Hepatocyte (in vitro differentiated cells): ENCODE data around the gene RLN3. TPM values are rescaled to one million over a fixed set of nuclear protein-coding genes. Genes with fewer than 3 reads are reported as not detected.

ENCODE experiments used
- DNase-seq: peaks from one replicate; pipeline ENCODE4 v3.0.0-alpha.2; 2016; ENCODE audit warnings: low spot score
- H2AFZ ChIP-seq: fragments of 200-600 bp; sonication (generic); 2 replicates; pipeline ENCODE4 v1.6.0; 2016; ENCODE audit warnings: antibody characterized with exemption, mild to moderate bottlenecking
- H3K27ac ChIP-seq: fragments of 200-600 bp; sonication (generic); 2 replicates; pipeline ENCODE4 v1.5.1; 2016; ENCODE audit warnings: mild to moderate bottlenecking
- H3K27me3 ChIP-seq: fragments of 200-600 bp; sonication (generic); 2 replicates; pipeline ENCODE4 v1.6.1; 2016
- H3K36me3 ChIP-seq: fragments of 200-600 bp; sonication (generic); replicated peaks from 2 replicates; pipeline ENCODE4 v1.5.1; 2016; ENCODE audit warnings: low read depth; ENCODE audit not compliant: insufficient read depth
- H3K4me1 ChIP-seq: fragments of 200-600 bp; sonication (generic); 2 replicates; pipeline ENCODE4 v1.5.1; 2016; ENCODE audit warnings: mild to moderate bottlenecking, moderate library complexity; ENCODE audit not compliant: insufficient read depth
- H3K4me2 ChIP-seq: fragments of 200-600 bp; sonication (generic); 2 replicates; pipeline ENCODE4 v1.6.0; 2016
- H3K4me3 ChIP-seq: fragments of 200-600 bp; sonication (generic); 2 replicates; pipeline ENCODE4 v1.5.1; 2016; ENCODE audit warnings: mild to moderate bottlenecking
- H3K79me2 ChIP-seq: fragments of 200-600 bp; sonication (generic); 2 replicates; pipeline ENCODE4 v1.6.0; 2017; ENCODE audit warnings: mild to moderate bottlenecking
- H3K9me2 ChIP-seq: fragments of 200-600 bp; sonication (generic); replicated peaks from 2 replicates; pipeline ENCODE4 v1.6.0; 2017; ENCODE audit warnings: mild to moderate bottlenecking; ENCODE audit not compliant: insufficient read depth
- H3K9me3 ChIP-seq: fragments of 200-600 bp; sonication (generic); 2 replicates; pipeline ENCODE4 v1.5.1; 2016; ENCODE audit warnings: low read depth, mild to moderate bottlenecking
- H4K20me1 ChIP-seq: fragments of 200-600 bp; sonication (generic); 2 replicates; pipeline ENCODE4 v1.6.0; 2016; ENCODE audit warnings: mild to moderate bottlenecking; ENCODE audit not compliant: insufficient read depth, poor library complexity, severe bottlenecking
- EZH2 ChIP-seq: fragments of 200-600 bp; sonication (generic); IDR thresholded peaks from 2 replicates; pipeline ENCODE4 v1.6.1; 2016; ENCODE audit warnings: antibody characterized with exemption, mild to moderate bottlenecking, borderline replicate concordance
- EZH2phosphoT487 ChIP-seq: fragments of 200-600 bp; sonication (generic); IDR thresholded peaks from one replicate; pipeline ENCODE4 v1.6.1; 2018; ENCODE audit warnings: antibody characterized with exemption, mild to moderate bottlenecking, low read depth, moderate library complexity; ENCODE audit not compliant: unreplicated experiment, severe bottlenecking
- WGBS: methylation state at CpG from one replicate; pipeline ENCODE4 v1.1.6; 2016; ENCODE audit warnings: low lambda C conversion rate; ENCODE audit errors: missing lambda C conversion rate; 5-methylcytosine and 5-hydroxymethylcytosine counted together
- polyA plus RNA-seq: library from polyadenylated mRNA; unstranded; fragments of >200 nt; fragmentation: Nextera tagmentation; extraction: Ambion mirVana; gene quantifications from 2 replicates; pipeline ENCODE4 v1.2.1, GENCODE V29; 2016
- total RNA-seq: library from RNA; depleted of rRNA; stranded (reverse); fragments of >200 nt; gene quantifications from 2 replicates; pipeline ENCODE4 v1.2.3, GENCODE V29; 2014
- TF ChIP-seq, protein P1 (sequence below): fragments of 200-600 bp; sonication (generic); IDR thresholded peaks from 2 replicates; pipeline ENCODE4 v1.5.1; 2016; ENCODE audit warnings: antibody characterized with exemption, mild to moderate bottlenecking; ENCODE audit not compliant: poor library complexity

RLN3 gene
- total and polyA plus RNA-seq, 2 experiments from 2014 or later, result not detected

- Histone ChIP-seq H3K9me2 (no peaks in the 10 kb centered on the region), H2AFZ (no peak overlapping the region), H4K20me1 (no peaks in the 10 kb centered on the region), H3K79me2 (no peaks in the 10 kb centered on the region), H3K4me2 (no peak overlapping the region), H3K27ac (no peak overlapping the region), H3K36me3 (no peaks in the 10 kb centered on the region), H3K27me3 (peaks cover 16% of the 10 kb centered on the region), H3K4me3 (no peak overlapping the region), H3K9me3 (no peaks in the 10 kb centered on the region), H3K4me1 (peaks cover 5% of the 10 kb centered on the region)
- WGBS, result 85% methylated on average over 5 of the region's 5 CpGs
- TF ChIP-seq EZH2 (no peak), EZH2phosphoT487 (no peak)
- TF ChIP-seq, protein P1, sequence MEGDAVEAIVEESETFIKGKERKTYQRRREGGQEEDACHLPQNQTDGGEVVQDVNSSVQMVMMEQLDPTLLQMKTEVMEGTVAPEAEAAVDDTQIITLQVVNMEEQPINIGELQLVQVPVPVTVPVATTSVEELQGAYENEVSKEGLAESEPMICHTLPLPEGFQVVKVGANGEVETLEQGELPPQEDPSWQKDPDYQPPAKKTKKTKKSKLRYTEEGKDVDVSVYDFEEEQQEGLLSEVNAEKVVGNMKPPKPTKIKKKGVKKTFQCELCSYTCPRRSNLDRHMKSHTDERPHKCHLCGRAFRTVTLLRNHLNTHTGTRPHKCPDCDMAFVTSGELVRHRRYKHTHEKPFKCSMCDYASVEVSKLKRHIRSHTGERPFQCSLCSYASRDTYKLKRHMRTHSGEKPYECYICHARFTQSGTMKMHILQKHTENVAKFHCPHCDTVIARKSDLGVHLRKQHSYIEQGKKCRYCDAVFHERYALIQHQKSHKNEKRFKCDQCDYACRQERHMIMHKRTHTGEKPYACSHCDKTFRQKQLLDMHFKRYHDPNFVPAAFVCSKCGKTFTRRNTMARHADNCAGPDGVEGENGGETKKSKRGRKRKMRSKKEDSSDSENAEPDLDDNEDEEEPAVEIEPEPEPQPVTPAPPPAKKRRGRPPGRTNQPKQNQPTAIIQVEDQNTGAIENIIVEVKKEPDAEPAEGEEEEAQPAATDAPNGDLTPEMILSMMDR, result no peak
- no peak for DNase-seq
These were observed 34.6 kb downstream of the RLN3 start for GRCh38 chr19:14062558-14062855.

DNA sequence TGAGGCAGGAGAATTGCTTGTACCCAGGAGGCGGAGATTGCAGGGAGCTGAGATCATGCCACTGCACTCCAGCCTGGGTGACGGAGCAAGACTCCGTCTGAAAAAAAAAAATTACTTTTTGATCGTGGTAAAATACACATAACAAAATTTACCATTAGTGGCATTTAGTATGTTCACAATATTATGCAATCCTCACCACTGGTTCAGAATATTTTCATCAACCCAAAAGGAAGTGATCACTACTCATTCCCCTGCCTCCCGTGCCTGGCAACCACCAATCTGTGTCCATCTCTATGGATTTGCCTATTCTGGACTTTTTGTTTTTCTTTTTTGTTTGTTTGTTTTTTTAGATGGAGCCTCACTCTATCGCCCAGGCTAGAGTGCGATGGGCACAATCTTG is 35.2 kb downstream of the RLN3 start:
- TF ChIP-seq EZH2phosphoT487 (no peak), EZH2 (no peak)
- H2AFZ ChIP-seq, result no peak overlapping the region
- DNase-seq, result no peak
- no peaks in the 10 kb centered on the region for H3K36me3 ChIP-seq
- no peaks in the 10 kb centered on the region for H3K79me2 ChIP-seq
- H3K9me2 ChIP-seq, result no peaks in the 10 kb centered on the region
- H3K9me3 ChIP-seq, result no peaks in the 10 kb centered on the region
- WGBS, result 89% methylated on average over 7 of the region's 7 CpGs
- no peak overlapping the region for H3K4me2 ChIP-seq
- H3K27ac ChIP-seq, result no peak overlapping the region
- H4K20me1 ChIP-seq, result no peaks in the 10 kb centered on the region
- peaks cover 11% of the 10 kb centered on the region for H3K27me3 ChIP-seq
- H3K4me3 ChIP-seq, result no peak overlapping the region
- H3K4me1 ChIP-seq, result peaks cover under 1% of the 10 kb centered on the region

GRCh38 chr19:14066134-14066533 is 38.2 kb downstream of the RLN3 start:
- Histone ChIP-seq H3K4me3 (no peak overlapping the region), H3K27ac (no peak overlapping the region), H3K36me3 (no peaks in the 10 kb centered on the region), H3K27me3 (no peaks in the 10 kb centered on the region), H3K4me1 (no peaks in the 10 kb centered on the region), H3K9me3 (no peaks in the 10 kb centered on the region), H2AFZ (no peak overlapping the region), H4K20me1 (no peaks in the 10 kb centered on the region), H3K79me2 (no peaks in the 10 kb centered on the region), H3K4me2 (no peak overlapping the region), H3K9me2 (no peaks in the 10 kb centered on the region)
- 66% methylated on average over 2 of the region's 2 CpGs for WGBS
- no peak for DNase-seq
- TF ChIP-seq, protein P1, result no peak
- TF ChIP-seq EZH2, result no peak
- TF ChIP-seq EZH2phosphoT487, result no peak

GRCh38 chr19:14070268-14071050 is 42.5 kb downstream of the RLN3 start:
- H3K9me2 ChIP-seq, result no peaks in the 10 kb centered on the region
- 97% methylated on average over 42 of the region's 43 CpGs for WGBS
- no peak overlapping the region for H3K27ac ChIP-seq
- H2AFZ ChIP-seq, result no peak overlapping the region
- peaks cover 11% of the 10 kb centered on the region for H3K79me2 ChIP-seq
- TF ChIP-seq EZH2, result no peak
- TF ChIP-seq EZH2phosphoT487, result no peak
- TF ChIP-seq, protein P1, result no peak
- H3K4me3 ChIP-seq, result no peak overlapping the region
- no peaks in the 10 kb centered on the region for H3K36me3 ChIP-seq
- no peak for DNase-seq
- H3K27me3 ChIP-seq, result no peaks in the 10 kb centered on the region
- peaks cover 14% of the 10 kb centered on the region for H3K4me1 ChIP-seq
- no peaks in the 10 kb centered on the region for H4K20me1 ChIP-seq
- no peak overlapping the region for H3K4me2 ChIP-seq
- H3K9me3 ChIP-seq, result no peaks in the 10 kb centered on the region
